Caco-2 (cell line): ENCODE data around the gene THADA. TPM values are rescaled to one million over a fixed set of nuclear protein-coding genes. Genes with fewer than 3 reads are reported as not detected.
A peak's percentile ranks its signal among the peaks of the same experiment; 100 is the strongest.
"Not testable (repeated sequence)": the region's sequence is repeated elsewhere in the genome, so short reads cannot be mapped to it uniquely, and the experiment has no call there.

Experiments used
- BruUV-seq: library from RNA; stranded (reverse); fragments of 400-500 nt; replicated peaks from 2 replicates; lab custom pipeline; 2021; lab: Mats Ljungman, UMichigan
- CTCF ChIA-PET: fragments of 300-600 bp; sonication (Branson Sonifier 250); formaldehyde crosslinking; loops from one replicate; lab custom pipeline; 2022; ENCODE audit warnings: antibody characterized with exemption; lab: Charles Lee
- POLR2A ChIA-PET: fragments of 300-600 bp; sonication (Branson Sonifier 250); formaldehyde crosslinking; loops from one replicate; lab custom pipeline; 2022; ENCODE audit warnings: antibody characterized with exemption; lab: Charles Lee
- DNase-seq, 2 experiments: peaks; one replicate each; pipeline versions ENCODE4 v3.0.0 to v3.0.0-alpha.2; 2020 to 2022
- H3K27me3 ChIP-seq: replicated peaks from 2 replicates; pipeline ENCODE4 v1.6.0; 2011; ENCODE audit warnings: low read length; ENCODE audit not compliant: control insufficient read depth, insufficient read depth
- H3K36me3 ChIP-seq: 2 replicates; pipeline ENCODE4 v1.5.1; 2011; ENCODE audit warnings: low read length; ENCODE audit not compliant: control insufficient read depth, insufficient read depth
- H3K4me1 ChIP-seq: fragments of 250-450 bp; sonication (Bioruptor Pico); 2 replicates; pipeline ENCODE4 v1.5.1; 2020; ENCODE audit warnings: mild to moderate bottlenecking
- H3K4me3 ChIP-seq: 2 replicates; pipeline ENCODE4 v1.5.1; 2011; ENCODE audit warnings: low read depth, mild to moderate bottlenecking, control low read depth, low read length
- H3K9me3 ChIP-seq: fragments of 250-450 bp; sonication (Bioruptor Pico); 2 replicates; pipeline ENCODE4 v1.5.1; 2020; ENCODE audit warnings: mild to moderate bottlenecking, moderate library complexity
- H3K27ac Mint-ChIP-seq: one replicate; pipeline ENCODE4 v1.8.0; 2022; ENCODE audit warnings: mixed read lengths; ENCODE audit not compliant: unreplicated experiment
- H3K27me3 Mint-ChIP-seq: one replicate; pipeline ENCODE4 v1.8.0; 2022; ENCODE audit warnings: mixed read lengths; ENCODE audit not compliant: insufficient read depth, unreplicated experiment
- H3K36me3 Mint-ChIP-seq: one replicate; pipeline ENCODE4 v1.8.0; 2022; ENCODE audit warnings: mild to moderate bottlenecking, mixed read lengths; ENCODE audit not compliant: insufficient read depth, unreplicated experiment
- H3K4me1 Mint-ChIP-seq: one replicate; pipeline ENCODE4 v1.8.0; 2022; ENCODE audit warnings: low read depth, mixed read lengths; ENCODE audit not compliant: unreplicated experiment
- H3K4me3 Mint-ChIP-seq: one replicate; pipeline ENCODE4 v1.8.0; 2022; ENCODE audit warnings: mild to moderate bottlenecking, moderate library complexity, mixed read lengths; ENCODE audit not compliant: unreplicated experiment
- H3K9me3 Mint-ChIP-seq: one replicate; pipeline ENCODE4 v1.8.0; 2022; ENCODE audit warnings: mixed read lengths; ENCODE audit not compliant: unreplicated experiment
- intact Hi-C: fragments of 100-400 bp; cut with micrococcal nuclease; formaldehyde crosslinking; loops from one replicate; pipeline ENCODE4 v1.10.0; 2022; ENCODE audit not compliant: unreplicated experiment
- total RNA-seq: library from RNA; stranded (reverse); gene quantifications from 2 replicates; pipeline ENCODE4 v1.2.3, GENCODE V29; 2022
- TF ChIP-seq, protein P1 (sequence below), 2 experiments: fragments of 200-600 bp in 1 of 2; IDR thresholded peaks; 1 replicate in 1 of 2; 2 replicates in 1 of 2; pipeline versions ENCODE4 v1.5.1 to v1.8.0; 2011 to 2022; ENCODE audit warnings: antibody characterized with exemption in 1 of 2, control low read depth in 1 of 2, inconsistent platforms in 1 of 2, low read depth in 1 of 2, low read length in 1 of 2, mild to moderate bottlenecking in 1 of 2, moderate library complexity in 1 of 2; ENCODE audit not compliant: insufficient read depth in 1 of 2, severe bottlenecking in 1 of 2, unreplicated experiment in 1 of 2

THADA gene
- total RNA-seq, 1 experiment from 2014 or later, result 33.8 TPM

DNA sequence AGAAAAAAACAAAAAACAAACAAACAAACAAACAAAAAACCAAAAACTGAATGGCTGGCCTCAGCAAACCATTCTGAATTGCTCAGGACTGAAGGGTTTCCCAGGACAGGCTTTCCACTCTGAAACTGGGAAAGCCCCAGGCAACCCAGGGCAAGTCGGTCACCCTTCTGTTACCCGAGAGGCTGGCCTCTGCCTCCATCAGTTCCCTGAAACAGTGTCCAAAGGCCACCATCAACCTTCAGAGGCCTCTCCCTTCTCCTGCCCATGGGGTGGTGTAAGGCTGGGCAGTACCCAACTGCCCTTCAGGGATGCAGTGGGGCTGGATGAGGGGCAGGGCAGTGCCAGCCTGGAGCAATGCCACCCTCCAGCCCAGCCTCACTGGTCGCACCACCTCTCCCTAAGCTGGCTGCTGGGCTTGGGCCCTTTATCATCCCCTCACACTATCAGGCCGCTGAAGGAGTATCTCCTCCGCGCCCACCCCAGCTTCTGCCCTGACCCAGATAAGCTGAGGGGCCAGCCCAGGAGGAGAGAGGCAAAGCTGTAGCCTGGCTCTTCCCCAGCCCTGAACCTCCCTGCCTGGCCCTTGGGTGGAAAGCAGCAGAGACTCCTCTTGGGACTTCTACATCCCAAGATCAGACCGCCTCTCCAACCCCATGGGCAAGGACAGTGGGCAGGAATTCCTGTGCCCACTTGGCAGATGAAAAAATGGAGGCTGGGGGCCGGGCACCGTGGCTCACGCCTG is 405.4 kb downstream of the THADA start:
- H3K4me1 ChIP-seq, result peaks cover 63% of the 10 kb centered on the region
- no peak for DNase-seq
- H3K27me3 ChIP-seq, result no peaks in the 10 kb centered on the region
- H3K36me3 ChIP-seq, result no peaks in the 10 kb centered on the region
- intact Hi-C loops, result no loop called here
- Mint-ChIP-seq H3K27ac (peak overlapping the region; percentile 69), H3K27me3 (no peaks in the 10 kb centered on the region), H3K4me1 (peaks cover 49% of the 10 kb centered on the region), H3K9me3 (no peaks in the 10 kb centered on the region), H3K36me3 (peaks cover 25% of the 10 kb centered on the region), H3K4me3 (no peak overlapping the region)
- ChIA-PET CTCF (interaction anchor here (0.6 kb wide), 1 partner anchor 34 kb away, joined by 5 read pairs; no protein-coding TSS in a partner anchor), POLR2A (no interaction called here)
- no TSS peak for BruUV-seq
- TF ChIP-seq, protein P1, sequence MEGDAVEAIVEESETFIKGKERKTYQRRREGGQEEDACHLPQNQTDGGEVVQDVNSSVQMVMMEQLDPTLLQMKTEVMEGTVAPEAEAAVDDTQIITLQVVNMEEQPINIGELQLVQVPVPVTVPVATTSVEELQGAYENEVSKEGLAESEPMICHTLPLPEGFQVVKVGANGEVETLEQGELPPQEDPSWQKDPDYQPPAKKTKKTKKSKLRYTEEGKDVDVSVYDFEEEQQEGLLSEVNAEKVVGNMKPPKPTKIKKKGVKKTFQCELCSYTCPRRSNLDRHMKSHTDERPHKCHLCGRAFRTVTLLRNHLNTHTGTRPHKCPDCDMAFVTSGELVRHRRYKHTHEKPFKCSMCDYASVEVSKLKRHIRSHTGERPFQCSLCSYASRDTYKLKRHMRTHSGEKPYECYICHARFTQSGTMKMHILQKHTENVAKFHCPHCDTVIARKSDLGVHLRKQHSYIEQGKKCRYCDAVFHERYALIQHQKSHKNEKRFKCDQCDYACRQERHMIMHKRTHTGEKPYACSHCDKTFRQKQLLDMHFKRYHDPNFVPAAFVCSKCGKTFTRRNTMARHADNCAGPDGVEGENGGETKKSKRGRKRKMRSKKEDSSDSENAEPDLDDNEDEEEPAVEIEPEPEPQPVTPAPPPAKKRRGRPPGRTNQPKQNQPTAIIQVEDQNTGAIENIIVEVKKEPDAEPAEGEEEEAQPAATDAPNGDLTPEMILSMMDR (IDR thresholded peaks at IDR 0.05; ENCODE audit: insufficient read depth in 1 of 2, low read depth in 1 of 2, low read length in 1 of 2, severe bottlenecking in 1 of 2, unreplicated experiment in 1 of 2), result no peak
- H3K9me3 ChIP-seq, result no peaks in the 10 kb centered on the region
- no peak overlapping the region for H3K4me3 ChIP-seq

DNA sequence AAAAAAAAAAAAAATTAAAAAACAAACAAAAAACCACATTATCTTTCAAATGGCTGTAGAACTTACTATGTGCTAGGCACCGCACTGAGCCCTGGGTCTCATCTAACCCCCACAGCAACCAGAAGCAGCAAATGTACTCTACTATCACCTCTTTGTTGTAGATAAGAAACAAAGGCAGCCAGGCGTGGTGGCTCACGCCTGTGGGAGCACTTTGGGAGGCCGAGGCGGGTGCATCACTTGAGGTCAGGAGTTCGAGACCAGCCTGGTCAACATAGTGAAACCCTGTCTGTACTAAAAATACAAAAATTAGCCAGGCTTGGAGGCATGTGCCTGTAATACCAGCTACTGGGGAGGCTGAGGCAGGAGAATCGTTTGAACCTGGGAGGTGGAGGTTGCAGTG is 406.0 kb downstream of the THADA start:
- H3K4me1 ChIP-seq, result peaks cover 57% of the 10 kb centered on the region
- Mint-ChIP-seq H3K36me3 (peaks cover 24% of the 10 kb centered on the region), H3K4me1 (peaks cover 44% of the 10 kb centered on the region)
- H3K36me3 ChIP-seq, BruUV-seq, H3K4me3 ChIP-seq, intact Hi-C loops, POLR2A ChIA-PET, H3K4me3 Mint-ChIP-seq, H3K9me3 Mint-ChIP-seq, H3K27me3 ChIP-seq, H3K27me3 Mint-ChIP-seq, H3K27ac Mint-ChIP-seq, H3K9me3 ChIP-seq, DNase-seq, CTCF ChIA-PET: not testable (repeated sequence)

DNA sequence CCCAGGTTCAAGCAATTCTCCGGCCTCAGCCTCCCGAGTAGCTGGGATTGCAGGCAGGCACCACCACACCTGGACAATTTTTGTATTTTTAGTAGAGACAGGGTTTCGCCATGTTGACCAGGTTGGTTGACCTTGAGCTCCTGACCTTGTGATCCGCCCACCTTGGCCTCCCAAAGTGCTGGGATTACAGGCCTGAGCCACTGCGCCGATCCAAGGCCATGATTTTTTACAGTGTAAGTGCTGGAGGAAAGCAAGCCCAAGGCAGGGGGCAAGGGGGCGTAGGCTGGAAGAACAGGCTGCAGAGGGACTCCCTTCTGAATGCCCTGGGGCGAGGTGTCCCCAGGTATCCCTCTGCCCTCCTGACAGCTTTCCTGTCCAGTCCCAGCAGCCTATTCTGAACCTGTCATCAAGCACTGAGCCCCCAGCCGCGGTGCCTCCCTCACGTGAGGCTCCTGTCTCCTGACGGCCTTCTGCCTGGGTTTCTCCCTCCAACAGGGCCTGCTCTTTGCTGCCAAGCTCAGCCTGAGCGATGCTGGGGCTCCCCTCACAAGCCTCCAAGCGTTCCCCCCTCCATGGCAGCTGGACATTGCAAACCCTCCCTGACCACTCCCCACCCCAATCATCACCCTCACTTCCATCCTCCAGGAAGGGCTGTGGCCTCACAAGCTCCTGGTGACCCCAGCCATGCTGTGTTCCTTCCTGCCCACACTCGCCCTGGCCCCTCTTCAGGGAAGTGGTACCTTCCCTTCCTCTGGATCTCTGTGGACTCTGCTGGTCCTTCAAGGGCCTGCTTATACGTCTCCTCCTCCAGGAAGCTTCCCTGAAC is 407.1 kb downstream of the THADA start:
- Mint-ChIP-seq H3K9me3 (no peaks in the 10 kb centered on the region), H3K27ac (peak overlapping the region; percentile 49), H3K27me3 (no peaks in the 10 kb centered on the region), H3K36me3 (peaks cover 17% of the 10 kb centered on the region), H3K4me3 (no peak overlapping the region), H3K4me1 (peaks cover 42% of the 10 kb centered on the region)
- Histone ChIP-seq H3K27me3 (no peaks in the 10 kb centered on the region), H3K36me3 (no peaks in the 10 kb centered on the region), H3K9me3 (no peaks in the 10 kb centered on the region), H3K4me3 (no peak overlapping the region), H3K4me1 (peaks cover 52% of the 10 kb centered on the region)
- POLR2A ChIA-PET, result no interaction called here
- intact Hi-C loops, result no loop called here
- DNase-seq, result no peak
- TF ChIP-seq, protein P1 (IDR thresholded peaks at IDR 0.05; ENCODE audit: insufficient read depth in 1 of 2, low read depth in 1 of 2, low read length in 1 of 2, severe bottlenecking in 1 of 2, unreplicated experiment in 1 of 2), result no peak
- CTCF ChIA-PET, result interaction anchor here (0.7 kb wide), 1 partner anchor 25 kb away, joined by 4 read pairs; no protein-coding TSS in a partner anchor
- BruUV-seq, result no TSS peak
